HCT116 (cell line): Measurements from ENCODE around the gene ARID4A. TPM values are rescaled to one million over a fixed set of nuclear protein-coding genes. Genes with fewer than 3 reads are reported as not detected.

Experiments
- ATAC-seq: fragments of 200-7000 bp; cut with Tn5 transposase; 2 replicates; pipeline ENCODE4 v1.9.1; 2020; ENCODE audit warnings: mild to moderate bottlenecking, moderate library complexity
- BruUV-seq: library from RNA; stranded (reverse); fragments of 400-500 nt; replicated peaks from 2 replicates; lab custom pipeline; 2021; lab: Mats Ljungman, UMichigan
- CTCF ChIA-PET: fragments of 300-600 bp; sonication (Branson Sonifier 250); formaldehyde crosslinking; loops from one replicate; lab custom pipeline; 2021; ENCODE audit warnings: antibody characterized with exemption; lab: Charles Lee
- POLR2A ChIA-PET: fragments of 300-600, 350-600 bp; sonication (Branson Sonifier 250); formaldehyde crosslinking; loops from one replicate; lab custom pipeline; 2021; ENCODE audit warnings: antibody characterized with exemption; lab: Charles Lee
- RAD21 ChIA-PET, 2 experiments: fragments of 300-600 bp; sonication (Branson Sonifier 250); formaldehyde crosslinking; loops; one replicate each; lab custom pipeline; 2023; ENCODE audit warnings: low total read pairs in 2 of 2; ENCODE audit not compliant: uncharacterized antibody in 2 of 2, unreplicated experiment in 2 of 2, low non-redundant PET in 1 of 2; lab: Charles Lee
- DNase-seq: peaks from one replicate; pipeline ENCODE4 v3.0.0-alpha.2; 2010; ENCODE audit warnings: low read depth, low spot score
- H2AFZ ChIP-seq: fragments of 200-600 bp; shearing (Covaris generic), sonication (generic); 2 replicates; pipeline ENCODE4 v1.6.1; 2017; ENCODE audit warnings: low read depth, mixed run types, mixed read lengths, antibody characterized with exemption, low read length; ENCODE audit not compliant: poor library complexity, severe bottlenecking
- H3K27ac ChIP-seq: 2 replicates; pipeline ENCODE4 v1.5.1; 2012; ENCODE audit warnings: low read depth, low read length
- H3K27me3 ChIP-seq: fragments of 200-600 bp; sonication (generic); 2 replicates; pipeline ENCODE4 v1.6.1; 2016; ENCODE audit warnings: mixed run types, low read length, mixed read lengths; ENCODE audit not compliant: insufficient read depth
- H3K36me3 ChIP-seq, 2 experiments: fragments of 200-500 bp in 1 of 2; fragments of 200-600 bp in 1 of 2; sonication (Bioruptor generic) in 1 of 2; sonication (generic) in 1 of 2; 2 replicates each; pipeline versions ENCODE4 v1.5.1 to v1.6.1; 2014 to 2016; ENCODE audit warnings: low read length in 2 of 2, inconsistent platforms in 1 of 2, mixed read lengths in 1 of 2, mixed run types in 1 of 2; ENCODE audit not compliant: insufficient read depth in 2 of 2, control insufficient read depth in 1 of 2
- H3K4me1 ChIP-seq, 2 experiments: fragments of 200-600 bp in 1 of 2; sonication (generic) in 1 of 2; 2 replicates each; pipeline versions ENCODE4 v1.5.1 to v1.6.1; 2012 to 2017; ENCODE audit warnings: low read length in 2 of 2, inconsistent platforms in 1 of 2, mild to moderate bottlenecking in 1 of 2, mixed read lengths in 1 of 2, mixed run types in 1 of 2, moderate library complexity in 1 of 2; ENCODE audit not compliant: insufficient read depth in 2 of 2, control insufficient read depth in 1 of 2
- H3K4me2 ChIP-seq: fragments of 200-600 bp; sonication (generic); 2 replicates; pipeline ENCODE4 v1.6.1; 2017; ENCODE audit warnings: mixed run types, low read length, mixed read lengths
- H3K4me3 ChIP-seq, 2 experiments: fragments of 200-600 bp in 1 of 2; sonication (generic) in 1 of 2; replicated peaks in 1 of 2; 2 replicates each; pipeline ENCODE4 v1.5.1; 2011 to 2016; ENCODE audit warnings: low read length in 2 of 2, control low read depth in 1 of 2, low read depth in 1 of 2, mild to moderate bottlenecking in 1 of 2, mixed read lengths in 1 of 2, mixed run types in 1 of 2
- H3K79me2 ChIP-seq: fragments of 200-600 bp; sonication (generic); 2 replicates; pipeline ENCODE4 v1.6.1; 2017; ENCODE audit warnings: mild to moderate bottlenecking, mixed run types, low read length, moderate library complexity, mixed read lengths; ENCODE audit not compliant: insufficient read depth
- H3K9ac ChIP-seq: fragments of 200-600 bp; sonication (generic); 2 replicates; pipeline ENCODE4 v1.6.1; 2016; ENCODE audit warnings: low read length, mixed read lengths
- H3K9me2 ChIP-seq: fragments of 200-600 bp; sonication (generic), shearing (Covaris generic); 2 replicates; pipeline ENCODE4 v1.6.1; 2017; ENCODE audit warnings: mixed run types, mild to moderate bottlenecking, moderate library complexity; ENCODE audit not compliant: insufficient read depth
- H3K9me3 ChIP-seq, 2 experiments: fragments of 200-500 bp in 1 of 2; fragments of 200-600 bp in 1 of 2; sonication (Bioruptor generic) in 1 of 2; sonication (generic) in 1 of 2; 2 replicates each; pipeline ENCODE4 v1.6.1; 2014 to 2017; ENCODE audit warnings: low read length in 2 of 2, mixed read lengths in 2 of 2, inconsistent platforms in 1 of 2, low read depth in 1 of 2, mild to moderate bottlenecking in 1 of 2, mixed run types in 1 of 2, moderate library complexity in 1 of 2; ENCODE audit not compliant: control insufficient read depth in 1 of 2, insufficient read depth in 1 of 2
- H4K20me1 ChIP-seq: fragments of 200-600 bp; sonication (generic), shearing (Covaris generic); 2 replicates; pipeline ENCODE4 v1.6.1; 2017; ENCODE audit warnings: mixed run types, mild to moderate bottlenecking, moderate library complexity; ENCODE audit not compliant: insufficient read depth
- ATF3 ChIP-seq: IDR thresholded peaks from 2 replicates; pipeline ENCODE4 v1.6.1; 2012
- CBX3 ChIP-seq: IDR thresholded peaks from 2 replicates; pipeline ENCODE4 v1.6.1; 2012; ENCODE audit warnings: low read depth
- CEBPB ChIP-seq: IDR thresholded peaks from 2 replicates; pipeline ENCODE4 v1.6.1; 2012; ENCODE audit warnings: low read depth
- CTCF ChIP-seq, 3 experiments: fragments of 200-600 bp in 1 of 3; sonication (generic) in 1 of 3; IDR thresholded peaks in 2 of 3; conservative IDR thresholded peaks in 1 of 3; 2 replicates each; pipeline ENCODE4 v1.5.1; 2012 to 2017; ENCODE audit warnings: low read depth in 2 of 3, low read length in 2 of 3, antibody characterized with exemption in 1 of 3, borderline replicate concordance in 1 of 3, control low read depth in 1 of 3, mild to moderate bottlenecking in 1 of 3, mixed read lengths in 1 of 3, mixed run types in 1 of 3, moderate library complexity in 1 of 3; ENCODE audit not compliant: insufficient read depth in 1 of 3
- EGR1 ChIP-seq: IDR thresholded peaks from 2 replicates; pipeline ENCODE4 v1.6.1; 2012; ENCODE audit warnings: low read depth
- EZH2phosphoT487 ChIP-seq: fragments of 200-600 bp; IDR thresholded peaks from 2 replicates; pipeline ENCODE4 v1.6.1; 2018; ENCODE audit warnings: antibody characterized with exemption, borderline replicate concordance
- FOSL1 ChIP-seq: IDR thresholded peaks from 2 replicates; pipeline ENCODE4 v1.6.1; 2012; ENCODE audit warnings: low read depth
- JUND ChIP-seq: IDR thresholded peaks from 2 replicates; pipeline ENCODE4 v1.6.1; 2012
- MAX ChIP-seq: IDR thresholded peaks from 2 replicates; pipeline ENCODE4 v1.6.1; 2012
- POLR2AphosphoS5 ChIP-seq: IDR thresholded peaks from 2 replicates; pipeline ENCODE4 v1.6.1; 2011; ENCODE audit warnings: mild to moderate bottlenecking, low read depth, low read length, moderate library complexity
- RAD21 ChIP-seq: IDR thresholded peaks from 2 replicates; pipeline ENCODE4 v1.6.1; 2012; ENCODE audit warnings: low read depth, mild to moderate bottlenecking
- REST ChIP-seq: IDR thresholded peaks from 2 replicates; pipeline ENCODE4 v1.6.1; 2012; ENCODE audit warnings: low read depth
- SP1 ChIP-seq: IDR thresholded peaks from 2 replicates; pipeline ENCODE4 v1.6.1; 2012; ENCODE audit warnings: low read depth
- SRF ChIP-seq: IDR thresholded peaks from 2 replicates; pipeline ENCODE4 v1.6.1; 2012; ENCODE audit warnings: low read depth
- TCF7L2 ChIP-seq: IDR thresholded peaks from 2 replicates; pipeline ENCODE4 v1.7.0; 2011; ENCODE audit warnings: borderline replicate concordance, inconsistent platforms; ENCODE audit not compliant: insufficient read depth, insufficient read length; ENCODE audit errors: extremely low read depth
- YY1 ChIP-seq: IDR thresholded peaks from 2 replicates; pipeline ENCODE4 v1.6.1; 2011; ENCODE audit warnings: low read length, low read depth, moderate library complexity, mild to moderate bottlenecking; ENCODE audit not compliant: insufficient replicate concordance; ENCODE audit errors: extremely low read depth
- ZBTB33 ChIP-seq: IDR thresholded peaks from 2 replicates; pipeline ENCODE4 v1.6.1; 2011; ENCODE audit warnings: mild to moderate bottlenecking, low read length, moderate library complexity; ENCODE audit not compliant: insufficient replicate concordance; ENCODE audit errors: extremely low read depth
- ZNF274 ChIP-seq: fragments of 200-500 bp; sonication (Bioruptor generic); IDR thresholded peaks from 2 replicates; pipeline ENCODE4 v1.6.1; 2014; ENCODE audit warnings: mild to moderate bottlenecking, low read depth, low read length, inconsistent platforms
- intact Hi-C: fragments of 100-400 bp; cut with micrococcal nuclease; formaldehyde crosslinking; loops from 2 replicates; pipeline ENCODE4 v1.10.0; 2022
- total RNA-seq: library from RNA; stranded (reverse); gene quantifications from one replicate; pipeline ENCODE4 v1.2.1, GENCODE V29; 2021; ENCODE audit not compliant: unreplicated experiment

ARID4A gene
- total RNA-seq, 1 experiment from 2014 or later, result 13.9 TPM

GRCh38 chr14:58265401-58265800 is 33.0 kb upstream of the ARID4A start:
- DNase-seq, result no peak
- ChIA-PET CTCF (no interaction called here), POLR2A (interaction anchor here (0.8 to 1.7 kb wide), 2 partner anchors 10 to 33 kb away, joined by 4 read pairs; partner anchors contain the start of gene ARID4A), RAD21 (no interaction called here)
- H2AFZ ChIP-seq, result no peak overlapping the region
- H3K79me2 ChIP-seq, result peaks cover 78% of the 10 kb centered on the region
- no peaks in the 10 kb centered on the region for H3K9me2 ChIP-seq
- H3K36me3 ChIP-seq, result peaks cover 60 to 67% of the 10 kb centered on the region in 2 experiments
- no peaks in the 10 kb centered on the region for H3K9me3 ChIP-seq
- peaks cover 21% of the 10 kb centered on the region; the same call in 1 of the 2 replicates for H4K20me1 ChIP-seq
- TF ChIP-seq TCF7L2, result no peak
- no peak for TF ChIP-seq ZBTB33
- no peak for TF ChIP-seq JUND
- TF ChIP-seq EGR1, result no peak
- no peak for TF ChIP-seq CEBPB
- TF ChIP-seq ZNF274, result no peak
- no peak for TF ChIP-seq REST
- TF ChIP-seq MAX, result no peak
- no peak for TF ChIP-seq ATF3
- TF ChIP-seq RAD21, result no peak
- TF ChIP-seq SRF, result no peak
- no peak for TF ChIP-seq POLR2AphosphoS5
- TF ChIP-seq YY1, result no peak
- TF ChIP-seq FOSL1, result no peak
- TF ChIP-seq CTCF (IDR thresholded peaks at IDR 0.05 in 2 of 3, conservative IDR thresholded peaks at IDR 0.05 in 1 of 3; ENCODE audit: borderline replicate concordance in 1 of 3, insufficient read depth in 1 of 3, low read depth in 2 of 3, low read length in 2 of 3), result no peak
- no peak for TF ChIP-seq CBX3
- TF ChIP-seq SP1, result no peak
- TF ChIP-seq EZH2phosphoT487, result no peak
- BruUV-seq, result no TSS peak
- no peak overlapping the region for H3K27ac ChIP-seq
- H3K27me3 ChIP-seq, result no peaks in the 10 kb centered on the region
- H3K4me2 ChIP-seq, result no peak overlapping the region
- H3K4me3 ChIP-seq, result no peak overlapping the region
- ATAC-seq, result no peak
- H3K9ac ChIP-seq, result no peak overlapping the region
- intact Hi-C loops, result no loop called here
- no peaks in the 10 kb centered on the region for H3K4me1 ChIP-seq
